Ishikawa (cell line): ENCODE data around the gene TADA2B.

Source experiments
- CEBPB ChIP-seq: IDR thresholded peaks from 2 replicates; pipeline ENCODE4 v1.6.1; 2012
- CREB1 ChIP-seq: IDR thresholded peaks from 2 replicates; pipeline ENCODE4 v1.6.1; 2012; ENCODE audit warnings: low read depth
- EGR1 ChIP-seq: IDR thresholded peaks from 2 replicates; pipeline ENCODE4 v1.6.1; 2012
- EP300 ChIP-seq: IDR thresholded peaks from 2 replicates; pipeline ENCODE4 v1.6.1; 2012; ENCODE audit warnings: borderline replicate concordance
- FOXM1 ChIP-seq: IDR thresholded peaks from 2 replicates; pipeline ENCODE4 v1.6.1; 2012; ENCODE audit warnings: low read depth, borderline replicate concordance
- NFIC ChIP-seq: IDR thresholded peaks from 2 replicates; pipeline ENCODE4 v1.6.1; 2012
- RAD21 ChIP-seq: IDR thresholded peaks from 2 replicates; pipeline ENCODE4 v1.6.1; 2012; ENCODE audit warnings: low read depth
- TAF1 ChIP-seq: IDR thresholded peaks from 2 replicates; pipeline ENCODE4 v1.6.1; 2012; ENCODE audit warnings: low read depth, mild to moderate bottlenecking
- TCF12 ChIP-seq: IDR thresholded peaks from 2 replicates; pipeline ENCODE4 v1.6.1; 2012; ENCODE audit warnings: low read depth
- TEAD4 ChIP-seq: IDR thresholded peaks from 2 replicates; pipeline ENCODE4 v1.6.1; 2012
- YY1 ChIP-seq: IDR thresholded peaks from 2 replicates; pipeline ENCODE4 v1.6.1; 2012; ENCODE audit warnings: low read depth
- ZBTB7A ChIP-seq: IDR thresholded peaks from 2 replicates; pipeline ENCODE4 v1.6.1; 2012; ENCODE audit warnings: low read depth
- TF ChIP-seq, protein P1 (sequence below): IDR thresholded peaks from 2 replicates; pipeline ENCODE4 v1.6.1; 2012
- TF ChIP-seq, protein P2 (sequence below): IDR thresholded peaks from 2 replicates; pipeline ENCODE4 v1.6.1; 2012
- TF ChIP-seq, protein P3 (sequence below): IDR thresholded peaks from 2 replicates; pipeline ENCODE4 v1.6.1; 2012; ENCODE audit warnings: low read depth, mild to moderate bottlenecking

TADA2B gene

DNA sequence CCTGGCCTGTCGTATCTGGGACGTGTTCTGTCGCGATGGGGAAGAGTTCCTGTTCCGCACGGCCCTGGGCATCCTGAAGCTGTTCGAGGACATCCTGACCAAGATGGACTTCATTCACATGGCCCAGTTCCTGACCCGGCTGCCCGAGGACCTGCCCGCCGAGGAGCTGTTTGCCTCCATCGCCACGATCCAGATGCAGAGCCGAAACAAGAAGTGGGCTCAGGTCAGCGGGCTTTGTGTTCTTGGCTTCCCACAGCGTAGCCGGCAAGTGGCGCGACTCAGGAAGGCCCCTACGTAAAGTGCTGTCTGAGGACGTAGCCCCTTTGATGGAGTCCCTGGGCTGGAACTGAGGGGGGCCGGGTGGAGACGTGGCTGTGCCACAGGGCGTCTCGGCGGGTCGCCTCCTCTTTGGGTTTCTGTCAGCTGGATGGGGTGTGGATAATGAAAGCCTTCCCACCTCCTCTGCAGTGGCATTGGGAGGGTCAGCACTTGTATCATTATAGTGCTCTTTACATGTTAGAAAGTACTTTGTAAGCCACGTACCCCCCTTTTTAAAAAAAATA, 18.1 kb upstream of the TADA2B start:
- TF ChIP-seq, protein P1, sequence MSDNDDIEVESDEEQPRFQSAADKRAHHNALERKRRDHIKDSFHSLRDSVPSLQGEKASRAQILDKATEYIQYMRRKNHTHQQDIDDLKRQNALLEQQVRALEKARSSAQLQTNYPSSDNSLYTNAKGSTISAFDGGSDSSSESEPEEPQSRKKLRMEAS = no peak
- TF ChIP-seq, protein P2, sequence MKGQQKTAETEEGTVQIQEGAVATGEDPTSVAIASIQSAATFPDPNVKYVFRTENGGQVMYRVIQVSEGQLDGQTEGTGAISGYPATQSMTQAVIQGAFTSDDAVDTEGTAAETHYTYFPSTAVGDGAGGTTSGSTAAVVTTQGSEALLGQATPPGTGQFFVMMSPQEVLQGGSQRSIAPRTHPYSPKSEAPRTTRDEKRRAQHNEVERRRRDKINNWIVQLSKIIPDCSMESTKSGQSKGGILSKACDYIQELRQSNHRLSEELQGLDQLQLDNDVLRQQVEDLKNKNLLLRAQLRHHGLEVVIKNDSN = no peak
- TF ChIP-seq EGR1 = no peak
- TF ChIP-seq TCF12 = no peak
- TF ChIP-seq YY1 = no peak
- no peak for TF ChIP-seq CEBPB
- no peak for TF ChIP-seq CREB1
- no peak for TF ChIP-seq RAD21
- no peak for TF ChIP-seq TEAD4
- no peak for TF ChIP-seq NFIC
- no peak for TF ChIP-seq ZBTB7A
- TF ChIP-seq TAF1 = no peak
- TF ChIP-seq, protein P3, sequence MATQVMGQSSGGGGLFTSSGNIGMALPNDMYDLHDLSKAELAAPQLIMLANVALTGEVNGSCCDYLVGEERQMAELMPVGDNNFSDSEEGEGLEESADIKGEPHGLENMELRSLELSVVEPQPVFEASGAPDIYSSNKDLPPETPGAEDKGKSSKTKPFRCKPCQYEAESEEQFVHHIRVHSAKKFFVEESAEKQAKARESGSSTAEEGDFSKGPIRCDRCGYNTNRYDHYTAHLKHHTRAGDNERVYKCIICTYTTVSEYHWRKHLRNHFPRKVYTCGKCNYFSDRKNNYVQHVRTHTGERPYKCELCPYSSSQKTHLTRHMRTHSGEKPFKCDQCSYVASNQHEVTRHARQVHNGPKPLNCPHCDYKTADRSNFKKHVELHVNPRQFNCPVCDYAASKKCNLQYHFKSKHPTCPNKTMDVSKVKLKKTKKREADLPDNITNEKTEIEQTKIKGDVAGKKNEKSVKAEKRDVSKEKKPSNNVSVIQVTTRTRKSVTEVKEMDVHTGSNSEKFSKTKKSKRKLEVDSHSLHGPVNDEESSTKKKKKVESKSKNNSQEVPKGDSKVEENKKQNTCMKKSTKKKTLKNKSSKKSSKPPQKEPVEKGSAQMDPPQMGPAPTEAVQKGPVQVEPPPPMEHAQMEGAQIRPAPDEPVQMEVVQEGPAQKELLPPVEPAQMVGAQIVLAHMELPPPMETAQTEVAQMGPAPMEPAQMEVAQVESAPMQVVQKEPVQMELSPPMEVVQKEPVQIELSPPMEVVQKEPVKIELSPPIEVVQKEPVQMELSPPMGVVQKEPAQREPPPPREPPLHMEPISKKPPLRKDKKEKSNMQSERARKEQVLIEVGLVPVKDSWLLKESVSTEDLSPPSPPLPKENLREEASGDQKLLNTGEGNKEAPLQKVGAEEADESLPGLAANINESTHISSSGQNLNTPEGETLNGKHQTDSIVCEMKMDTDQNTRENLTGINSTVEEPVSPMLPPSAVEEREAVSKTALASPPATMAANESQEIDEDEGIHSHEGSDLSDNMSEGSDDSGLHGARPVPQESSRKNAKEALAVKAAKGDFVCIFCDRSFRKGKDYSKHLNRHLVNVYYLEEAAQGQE = no peak
- TF ChIP-seq EP300 = no peak
- no peak for TF ChIP-seq FOXM1

DNA sequence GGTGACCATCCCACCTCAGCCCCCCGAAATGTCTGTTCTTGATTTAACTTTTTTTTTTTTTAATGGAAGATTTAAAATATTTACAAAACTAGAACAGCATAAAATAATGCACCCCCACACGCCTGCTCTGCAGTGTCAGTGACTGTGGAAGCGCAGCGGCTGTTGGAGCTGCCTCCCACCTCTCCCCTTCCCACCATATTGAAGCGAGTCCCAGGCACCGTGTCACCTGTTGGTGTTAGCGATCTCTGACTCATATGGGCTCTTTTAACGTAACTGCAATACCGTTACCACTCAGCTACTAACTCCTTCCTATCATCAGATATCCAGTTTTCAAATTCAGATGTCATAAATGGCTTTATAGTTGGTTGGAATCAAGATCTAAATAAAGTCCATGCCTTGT, 17.1 kb upstream of the TADA2B start:
- no peak for TF ChIP-seq TAF1
- no peak for TF ChIP-seq ZBTB7A
- TF ChIP-seq NFIC = no peak
- no peak for TF ChIP-seq YY1
- no peak for TF ChIP-seq CEBPB

DNA sequence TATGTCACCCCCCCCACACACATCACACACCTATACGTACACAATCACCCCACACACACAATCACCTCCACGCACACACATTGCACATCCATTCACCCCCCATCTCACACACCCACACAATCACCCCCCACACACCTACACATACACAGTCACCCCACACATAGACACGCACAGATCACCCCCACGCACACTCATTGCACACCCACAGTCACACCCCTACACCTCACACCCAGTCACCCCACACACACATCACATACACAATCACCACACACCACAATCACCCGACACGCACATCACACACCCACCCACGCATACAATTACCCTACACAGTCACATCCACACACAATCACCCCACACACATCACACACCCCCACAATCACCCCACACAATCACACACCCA, 15.9 kb upstream of the TADA2B start:
- TF ChIP-seq TEAD4 (no peak), FOXM1 (no peak), NFIC (no peak), RAD21 (no peak), EP300 (no peak), CEBPB (no peak), CREB1 (no peak), TCF12 (no peak), YY1 (no peak), ZBTB7A (no peak), EGR1 (no peak)
- TF ChIP-seq, protein P2 = no peak
- TF ChIP-seq, protein P1 = no peak
- TF ChIP-seq, protein P3 = no peak

DNA sequence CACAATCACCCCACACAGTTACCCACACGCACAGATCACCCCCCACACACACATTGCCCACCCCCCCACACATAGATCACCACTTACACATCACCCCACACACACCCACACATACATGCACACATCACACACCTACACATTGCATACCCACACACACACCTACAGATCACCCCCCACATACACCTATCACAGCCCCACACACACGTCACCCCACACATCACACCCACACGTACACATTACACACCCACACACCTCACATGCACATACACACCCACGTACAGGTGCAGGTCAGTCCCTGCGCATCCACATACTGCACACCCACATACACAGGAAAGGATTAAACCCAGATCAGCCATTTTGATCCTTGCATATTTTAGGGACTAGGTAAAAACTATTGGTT, 15.3 kb upstream of the TADA2B start:
- TF ChIP-seq EP300 (no peak), TCF12 (no peak), EGR1 (no peak), CREB1 (no peak), CEBPB (no peak), RAD21 (no peak), FOXM1 (no peak), YY1 (no peak), TEAD4 (no peak), TAF1 (no peak)
- TF ChIP-seq, protein P1 = no peak
- TF ChIP-seq, protein P3 = no peak
- TF ChIP-seq, protein P2 = no peak
